Suppressor macrophage treated with lipopolysaccharide for 1 hour (primary cell): ENCODE results near the gene ENTPD8.
"Not testable (repeated sequence)": the region's sequence is repeated elsewhere in the genome, so short reads cannot be mapped to it uniquely, and the experiment has no call there.

Experiments used
- DNase-seq, 3 donors: peaks; one replicate each; pipeline ENCODE4 v3.0.0-alpha.2; 2020 to 2022

ENTPD8 gene

GRCh38 chr9:137458194-137459151 is 17.3 kb upstream of the ENTPD8 start:
- peak in 1 of 3 donors; percentile 32 for DNase-seq

DNA sequence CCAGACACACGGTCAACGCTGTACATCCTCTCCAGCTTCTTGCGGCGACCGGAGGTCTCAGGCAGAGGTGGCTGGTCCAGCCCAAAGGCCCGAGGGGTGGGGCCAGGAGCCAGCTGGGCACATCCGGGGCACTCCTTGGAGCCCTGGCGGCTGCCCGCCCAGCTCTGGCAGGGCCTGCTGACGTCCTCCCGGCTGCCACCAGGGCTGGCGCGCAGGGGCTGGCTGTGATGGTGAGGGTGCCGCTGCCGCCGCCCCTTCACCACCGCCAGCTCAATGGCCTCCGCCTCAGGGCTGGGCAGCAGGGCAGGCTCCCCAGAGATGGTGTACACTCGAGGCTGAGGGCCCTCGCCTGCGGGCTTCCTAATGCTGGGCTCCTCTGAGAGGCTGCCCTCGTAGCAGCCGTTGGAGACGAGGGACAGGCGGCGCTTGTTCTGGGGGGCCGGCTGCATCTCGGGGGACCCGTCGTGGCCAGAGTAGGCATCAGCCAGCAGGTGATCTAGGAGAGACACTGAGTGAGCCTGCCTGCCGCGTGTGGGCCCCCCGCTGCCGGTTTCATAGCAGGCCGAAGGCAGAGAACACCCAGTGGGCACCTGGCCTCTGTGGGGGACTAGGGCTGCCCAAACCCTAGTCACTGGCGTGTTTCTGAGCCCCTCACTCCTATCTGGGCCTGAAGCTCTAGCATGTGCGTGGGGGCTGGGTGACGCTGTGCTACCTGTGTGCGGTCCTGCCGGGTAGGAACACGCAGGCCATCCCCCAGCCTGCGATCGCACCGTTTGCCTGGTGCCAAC is 16.4 kb upstream of the ENTPD8 start:
- no peak for DNase-seq

- DNase-seq, result no peak
Observed at GRCh38 chr9:137456864-137457405, 15.8 kb upstream of the ENTPD8 start.

DNA sequence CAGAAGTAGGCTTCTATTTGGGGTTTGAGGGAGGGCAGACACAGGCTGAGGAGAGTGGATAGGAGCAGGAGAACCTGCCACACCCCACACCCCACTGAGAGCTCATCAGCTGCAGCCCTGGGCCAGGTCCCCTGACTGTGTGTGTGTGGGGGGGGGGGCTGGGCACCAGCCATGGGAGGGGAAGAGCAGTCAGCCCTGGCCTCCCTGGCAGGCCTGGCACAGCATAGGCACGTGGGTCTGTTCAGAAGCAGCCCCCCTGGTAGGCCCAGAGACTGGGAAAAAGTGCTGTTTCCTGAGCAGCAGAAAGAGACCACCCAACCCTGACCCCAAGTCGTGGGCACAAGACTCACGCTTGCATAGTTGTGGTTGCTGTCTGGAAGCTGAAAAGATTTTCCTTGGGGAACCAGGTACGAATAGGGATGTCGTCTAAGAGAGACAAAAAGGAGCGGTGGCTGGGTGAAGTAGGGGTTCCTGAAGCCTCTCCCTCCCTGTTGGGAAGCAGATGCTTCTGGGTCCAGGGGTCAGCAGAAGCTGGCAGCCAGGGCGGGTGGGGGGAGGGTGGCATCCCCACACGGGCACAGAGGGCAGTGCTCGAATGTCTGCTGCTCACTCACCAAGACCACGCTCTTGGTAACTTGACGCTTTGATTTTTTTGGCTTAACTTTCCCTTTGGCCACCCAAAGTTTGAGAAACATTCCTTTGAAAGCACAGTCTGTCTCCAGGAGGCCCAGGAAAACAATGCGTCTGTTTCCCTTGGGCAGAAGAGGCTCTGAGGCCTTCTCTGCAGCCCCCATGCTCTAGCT is 15.1 kb upstream of the ENTPD8 start:
- DNase-seq, result no peak

DNA sequence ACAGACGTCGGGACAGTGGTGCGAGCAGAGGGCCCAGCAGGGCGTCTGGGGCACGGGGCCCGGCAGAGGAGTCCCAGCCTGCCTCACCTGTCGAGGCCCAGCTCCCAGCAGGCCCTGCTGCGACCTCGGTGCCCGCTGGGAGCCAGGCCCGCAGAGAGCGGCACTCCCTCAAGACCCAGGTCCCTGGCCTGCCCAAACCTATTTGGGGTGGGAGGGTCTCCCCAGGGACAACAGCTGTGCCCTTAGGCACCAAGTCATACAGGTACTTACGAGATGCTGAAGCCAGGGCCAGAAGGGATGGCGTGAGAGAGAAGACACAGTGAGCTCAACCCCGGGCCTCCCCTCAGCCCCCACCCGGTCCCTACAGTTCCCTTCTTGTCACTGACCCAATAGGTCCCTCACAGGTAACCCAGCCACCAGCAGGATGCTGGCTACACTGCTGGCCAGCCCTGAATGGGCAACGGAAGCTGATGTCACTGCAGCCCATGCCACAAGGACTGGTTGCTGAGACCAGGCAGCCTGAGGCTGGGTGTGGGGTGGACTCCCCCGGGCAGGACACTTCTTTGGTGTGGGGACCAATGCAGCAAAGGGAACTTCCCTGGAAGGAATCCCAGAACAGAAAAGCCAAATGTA is 14.3 kb upstream of the ENTPD8 start:
- DNase-seq, result no peak

GRCh38 chr9:137454597-137455358 is 13.6 kb upstream of the ENTPD8 start:
- peak; percentile 57 to 72 (median 60) for DNase-seq

- peak; percentile 30 to 66 (median 38) for DNase-seq
Observed at GRCh38 chr9:137454145-137454596, 13.0 kb upstream of the ENTPD8 start.

GRCh38 chr9:137453643-137454081 is 12.5 kb upstream of the ENTPD8 start:
- DNase-seq, result peak; percentile 68 to 87 (median 78)

DNA sequence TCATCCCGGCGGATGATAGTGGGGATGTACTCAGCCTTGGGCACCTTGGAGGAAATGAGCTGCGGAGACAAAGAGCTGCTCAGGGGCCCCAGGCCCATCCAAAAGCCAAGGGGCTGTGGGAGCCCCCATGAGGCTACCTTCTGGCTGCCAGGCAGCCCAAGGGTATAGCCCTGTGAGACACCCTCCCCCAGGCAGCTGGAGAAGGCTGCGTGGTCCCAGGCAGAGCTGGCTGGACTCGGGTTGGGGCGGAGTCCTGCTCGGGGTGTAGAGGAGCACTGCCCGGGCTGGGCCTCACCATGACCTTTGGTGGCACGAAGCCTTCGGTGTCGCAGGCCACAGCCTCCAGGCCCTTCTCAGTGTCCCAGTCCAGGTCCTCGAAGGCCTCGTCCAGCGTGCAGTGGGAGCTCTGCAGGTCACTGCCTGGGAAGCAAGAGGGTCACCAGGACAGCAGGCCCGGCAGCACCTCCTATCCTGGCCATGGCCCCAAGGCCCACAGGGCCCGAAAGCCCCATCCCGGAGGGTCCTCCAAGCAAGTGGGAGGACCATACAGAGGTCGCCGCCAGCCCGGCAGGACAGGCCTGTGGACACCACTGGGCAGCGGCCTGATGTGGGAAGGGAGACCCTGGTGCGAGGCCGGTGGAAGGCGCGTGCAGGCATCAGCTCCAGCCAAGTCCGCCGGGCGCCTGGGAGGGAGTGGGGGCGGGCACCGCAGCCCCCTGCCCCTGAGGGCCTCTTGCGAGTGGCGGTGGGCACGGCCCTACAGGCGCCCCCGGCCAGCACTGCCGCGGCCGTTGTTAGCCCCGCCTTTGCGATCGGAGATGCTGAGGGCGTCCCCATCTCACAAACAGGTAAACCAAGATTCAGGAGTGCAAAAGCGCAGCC is 11.8 kb upstream of the ENTPD8 start:
- DNase-seq, result no peak

DNA sequence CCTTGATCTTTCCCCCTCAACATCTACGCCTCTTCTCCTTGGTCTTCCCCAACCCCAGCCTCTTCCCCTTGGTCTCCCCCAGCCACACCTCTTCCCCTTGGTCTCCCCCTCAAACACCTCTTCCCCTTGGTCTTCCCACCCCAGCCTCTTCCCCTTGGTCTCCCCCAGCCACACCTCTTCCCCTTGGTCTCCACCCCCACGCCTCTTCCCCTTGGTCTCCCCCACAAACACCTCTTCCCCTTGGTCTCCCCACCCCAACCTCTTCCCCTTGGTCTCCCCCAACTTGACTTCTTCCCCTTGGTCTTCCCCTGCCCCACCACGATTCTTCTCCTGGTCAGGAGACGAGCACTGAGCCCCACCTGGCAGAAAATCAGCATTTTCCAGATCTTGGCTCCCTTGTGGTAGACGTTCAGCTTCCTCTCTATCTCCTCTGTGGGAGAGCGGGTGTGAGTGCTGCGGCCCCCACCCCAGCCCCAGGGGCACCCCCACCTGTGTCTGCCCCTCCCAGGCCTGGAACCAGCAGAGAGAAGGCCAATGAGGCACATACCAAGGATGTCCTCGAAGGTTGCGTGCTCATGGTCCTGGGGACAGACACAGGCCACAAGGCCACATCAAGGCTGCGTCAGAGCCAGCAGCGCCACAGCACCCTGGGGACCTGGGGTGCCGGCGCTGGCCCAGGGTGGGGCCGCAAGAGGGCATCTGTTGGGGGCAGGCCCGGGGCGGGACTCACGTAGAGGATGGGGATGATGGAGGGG is 11.0 kb upstream of the ENTPD8 start:
- DNase-seq, result peak in 1 of 3 donors; percentile 36

DNA sequence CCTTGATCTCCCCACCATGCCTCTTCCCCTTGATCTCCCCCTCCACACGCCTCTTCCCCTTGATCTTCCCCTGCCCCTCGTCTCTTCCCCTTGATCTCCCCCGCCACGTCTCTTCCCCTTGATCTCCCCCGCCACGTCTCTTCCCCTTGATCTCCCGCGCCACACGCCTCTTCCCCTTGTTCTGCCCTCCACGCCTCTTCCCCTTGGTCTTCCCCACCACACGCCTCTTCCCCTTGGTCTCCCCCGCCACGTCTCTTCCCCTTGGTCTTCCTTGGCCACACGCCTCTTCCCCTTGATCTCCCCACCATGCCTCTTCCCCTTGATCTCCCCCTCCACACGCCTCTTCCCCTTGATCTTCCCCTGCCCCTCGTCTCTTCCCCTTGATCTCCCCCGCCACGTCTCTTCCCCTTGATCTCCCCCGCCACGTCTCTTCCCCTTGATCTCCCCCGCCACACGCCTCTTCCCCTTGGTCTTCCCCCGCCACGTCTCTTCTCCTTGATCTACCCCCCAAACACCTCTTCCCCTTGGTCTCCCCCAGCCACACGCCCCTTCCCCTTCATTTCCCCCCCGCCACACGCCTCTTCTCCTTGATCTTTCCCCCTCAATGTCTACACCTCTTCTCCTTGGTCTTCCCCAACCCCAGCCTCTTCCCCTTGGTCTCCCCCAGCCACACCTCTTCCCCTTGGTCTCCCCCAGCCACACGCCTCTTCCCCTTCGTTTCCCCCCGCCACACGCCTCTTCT is 10.3 kb upstream of the ENTPD8 start:
- DNase-seq, result not testable (repeated sequence)

GRCh38 chr9:137450539-137451222 is 9.5 kb upstream of the ENTPD8 start:
- peak in 2 of 3 donors; percentile 39 to 70 for DNase-seq

DNA sequence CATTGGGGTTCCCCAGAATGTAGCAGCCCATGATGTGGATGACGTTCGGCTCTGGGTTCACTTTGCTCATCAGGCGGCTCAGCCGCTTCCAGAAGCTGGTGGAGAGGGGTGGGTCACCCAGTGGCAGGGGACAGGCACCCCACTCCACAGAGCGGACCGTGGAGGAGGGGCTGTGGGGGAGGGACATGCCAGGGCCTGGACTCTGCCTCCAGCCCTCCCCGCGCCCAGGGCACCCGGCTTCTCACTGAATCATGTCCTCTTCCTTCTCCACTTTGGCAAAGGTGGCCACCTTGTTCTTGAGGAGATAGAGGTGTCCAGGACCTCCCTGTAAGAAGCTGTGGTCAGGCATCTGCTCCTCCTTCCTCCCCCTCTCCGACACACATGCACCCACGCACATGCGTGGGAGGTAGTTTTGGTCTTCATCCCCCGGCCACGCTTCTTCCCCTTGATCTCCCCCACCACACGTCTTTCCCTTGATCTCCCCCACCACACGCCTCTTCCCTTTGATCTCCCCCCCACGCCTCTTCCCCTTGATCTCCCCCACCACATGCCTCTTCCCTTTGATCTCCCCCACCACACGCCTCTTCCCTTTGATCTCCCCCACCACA is 8.9 kb upstream of the ENTPD8 start:
- DNase-seq, result no peak

- DNase-seq, result no peak
Observed at GRCh38 chr9:137449081-137449844, 8.1 kb upstream of the ENTPD8 start.

DNA sequence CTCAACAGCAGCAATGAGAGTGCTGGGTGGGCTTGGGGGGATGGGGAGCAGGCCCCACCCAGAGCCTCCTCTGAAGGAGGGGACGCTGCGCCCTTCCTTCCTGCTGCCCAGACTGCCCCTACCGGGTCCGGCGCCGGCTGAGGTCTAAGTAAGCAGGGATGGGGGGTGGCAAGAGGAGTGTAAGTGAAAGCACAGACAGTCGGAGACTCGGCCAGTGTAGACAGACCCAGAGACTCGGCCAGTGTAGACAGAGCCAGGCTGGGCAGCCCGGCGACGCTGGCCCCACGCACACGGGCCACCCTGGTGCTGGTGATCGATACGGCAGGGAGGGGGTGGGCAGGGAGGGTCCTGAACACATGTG is 7.4 kb upstream of the ENTPD8 start:
- no peak for DNase-seq

GRCh38 chr9:137447722-137448601 is 6.8 kb upstream of the ENTPD8 start:
- no peak for DNase-seq
